ENCODE results near the gene PRKAA1. TPM values are rescaled to one million over a fixed set of nuclear protein-coding genes. Genes with fewer than 3 reads are reported as not detected.

PRKAA1 gene
- total and polyA plus RNA-seq, 2 of the 4 experiments (the other 2 are of a cell fraction), result 47.7 to 94.1 TPM

DNA sequence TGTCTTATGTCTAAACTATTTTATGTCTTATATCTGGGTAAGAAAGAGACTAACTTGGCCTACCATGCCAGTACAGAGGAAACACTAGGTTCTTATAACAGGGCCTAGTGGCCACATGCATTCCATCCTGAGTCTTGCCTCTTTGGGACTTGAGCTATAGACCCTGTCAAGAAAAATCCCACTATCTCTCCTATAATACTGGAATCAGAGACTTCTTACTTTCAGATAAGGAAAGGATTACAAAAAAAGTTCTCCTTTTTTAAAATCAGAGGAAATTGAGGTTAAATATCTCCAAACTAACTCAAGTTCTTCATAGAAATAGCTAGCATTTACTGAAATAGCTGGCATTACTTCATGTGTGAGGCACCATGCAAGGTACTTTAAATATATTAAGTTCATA, 84.2 kb downstream of the PRKAA1 start:
- in situ Hi-C loops (cut with MboI; ENCODE audit: low sequenced_read_pairs), result no loop called here
- Histone ChIP-seq H4K8ac (ENCODE audit: low read depth in 2 of 2, low read length in 2 of 2) (no peak overlapping the region), H2BK120ac (ENCODE audit: low read depth, low read length) (no peak overlapping the region; the same call in 1 of the 2 replicates), H3K9ac (ENCODE audit: low read depth, low read length) (no peak overlapping the region), H3K27ac (ENCODE audit: insufficient read depth, low read length) (no peak overlapping the region), H4K91ac (ENCODE audit: insufficient read depth, low read depth, low read length) (no peak overlapping the region), H2AK5ac (ENCODE audit: low read depth, low read length) (no peak overlapping the region), H2AFZ (replicated peaks; ENCODE audit: low read length, poor library complexity) (no peak overlapping the region), H3K56ac (ENCODE audit: extremely low read depth, insufficient read depth, low read length) (no peak overlapping the region), H3K4ac (ENCODE audit: low read depth, low read length) (no peak overlapping the region), H3K4me1 (ENCODE audit: control insufficient read depth, insufficient read depth, low read length) (0 out of 2 replicates have a peak, but pooled peaks cover 2% of the 10 kb centered on the region), H3K36me3 (ENCODE audit: control insufficient read depth, insufficient read depth, low read length) (0 out of 2 replicates have a peak, but pooled peaks cover 1% of the 10 kb centered on the region), H2AK9ac (replicated peaks; ENCODE audit: low read depth, low read length, poor library complexity) (no peak overlapping the region), H4K5ac (ENCODE audit: low read depth, low read length) (no peak overlapping the region), H2BK20ac (ENCODE audit: low read depth, low read length) (no peak overlapping the region), H3K79me1 (ENCODE audit: low read depth in 1 of 2, low read length in 2 of 2) (peaks cover 0 to 3% of the 10 kb centered on the region in 2 experiments; a peak in 1 of 4 replicates), H3K4me3 (ENCODE audit: insufficient read depth, low read depth, low read length) (no peak overlapping the region), H2BK5ac (ENCODE audit: low read depth, low read length, poor library complexity, severe bottlenecking) (no peak overlapping the region), H3K4me2 (ENCODE audit: low read depth, low read length) (no peak overlapping the region), H2BK15ac (ENCODE audit: low read depth, low read length) (no peak overlapping the region), H3K9me1 (ENCODE audit: insufficient read depth, low read length) (0 out of 2 replicates have a peak, but pooled peaks cover 3% of the 10 kb centered on the region), H4K20me1 (ENCODE audit: insufficient read depth, low read length) (no peaks in the 10 kb centered on the region), H3K9me3 (ENCODE audit: control insufficient read depth, insufficient read depth, low read length) (no peaks in the 10 kb centered on the region), H3K23ac (ENCODE audit: low read depth, low read length) (no peak overlapping the region), H3K14ac (replicated peaks; ENCODE audit: low read depth, low read length) (no peak overlapping the region), H3K27me3 (ENCODE audit: control insufficient read depth, insufficient read depth, low read length) (no peaks in the 10 kb centered on the region), H3K18ac (ENCODE audit: low read depth, low read length) (no peak overlapping the region)
- dilution Hi-C loops (cut with HindIII; ENCODE audit: low sequenced_read_pairs, unreplicated experiment), result no loop called here
- ATAC-seq (ENCODE audit: low read depth) (no peak), DNase-seq (no peak)
- intact Hi-C loops (cut with micrococcal nuclease), result no loop called here
- CTCF ChIA-PET, result no interaction called here
- no peak for TF ChIP-seq RCOR1 (IDR thresholded peaks at IDR 0.05; ENCODE audit: insufficient replicate concordance, low read length)
- TF ChIP-seq SMC3 (IDR thresholded peaks at IDR 0.05; ENCODE audit: low read depth, low read length), result no peak
- no peak for TF ChIP-seq MAFK (IDR thresholded peaks at IDR 0.05; ENCODE audit: low read depth, low read length)
- TF ChIP-seq, protein P1, sequence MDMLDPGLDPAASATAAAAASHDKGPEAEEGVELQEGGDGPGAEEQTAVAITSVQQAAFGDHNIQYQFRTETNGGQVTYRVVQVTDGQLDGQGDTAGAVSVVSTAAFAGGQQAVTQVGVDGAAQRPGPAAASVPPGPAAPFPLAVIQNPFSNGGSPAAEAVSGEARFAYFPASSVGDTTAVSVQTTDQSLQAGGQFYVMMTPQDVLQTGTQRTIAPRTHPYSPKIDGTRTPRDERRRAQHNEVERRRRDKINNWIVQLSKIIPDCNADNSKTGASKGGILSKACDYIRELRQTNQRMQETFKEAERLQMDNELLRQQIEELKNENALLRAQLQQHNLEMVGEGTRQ (IDR thresholded peaks at IDR 0.05; ENCODE audit: low read depth, low read length), result no peak
- TF ChIP-seq CEBPB (IDR thresholded peaks at IDR 0.05; ENCODE audit: low read depth, low read length), result no peak
- no peak for TF ChIP-seq FOS (IDR thresholded peaks at IDR 0.05; ENCODE audit: low read depth, low read length)
- no peak for TF ChIP-seq RAD21 (IDR thresholded peaks at IDR 0.05; ENCODE audit: low read length)
- TF ChIP-seq, protein P2, sequence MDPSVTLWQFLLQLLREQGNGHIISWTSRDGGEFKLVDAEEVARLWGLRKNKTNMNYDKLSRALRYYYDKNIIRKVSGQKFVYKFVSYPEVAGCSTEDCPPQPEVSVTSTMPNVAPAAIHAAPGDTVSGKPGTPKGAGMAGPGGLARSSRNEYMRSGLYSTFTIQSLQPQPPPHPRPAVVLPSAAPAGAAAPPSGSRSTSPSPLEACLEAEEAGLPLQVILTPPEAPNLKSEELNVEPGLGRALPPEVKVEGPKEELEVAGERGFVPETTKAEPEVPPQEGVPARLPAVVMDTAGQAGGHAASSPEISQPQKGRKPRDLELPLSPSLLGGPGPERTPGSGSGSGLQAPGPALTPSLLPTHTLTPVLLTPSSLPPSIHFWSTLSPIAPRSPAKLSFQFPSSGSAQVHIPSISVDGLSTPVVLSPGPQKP (IDR thresholded peaks at IDR 0.05; ENCODE audit: borderline replicate concordance, low read depth, low read length), result no peak
- TF ChIP-seq NFE2L2 (IDR thresholded peaks at IDR 0.05; ENCODE audit: low read depth, low read length), result no peak
- TF ChIP-seq RFX5 (IDR thresholded peaks at IDR 0.05; ENCODE audit: low read depth, low read length), result no peak
- TF ChIP-seq POLR2A (IDR thresholded peaks at IDR 0.05; ENCODE audit: low read depth, low read length), result no peak
- no peak for TF ChIP-seq CHD1 (IDR thresholded peaks at IDR 0.05; ENCODE audit: low read depth, low read length)
- no peak for TF ChIP-seq MXI1 (IDR thresholded peaks at IDR 0.05; ENCODE audit: borderline replicate concordance, low read depth, low read length)
- TF ChIP-seq BHLHE40 (IDR thresholded peaks at IDR 0.05; ENCODE audit: low read depth, low read length), result no peak
- TF ChIP-seq, protein P3, sequence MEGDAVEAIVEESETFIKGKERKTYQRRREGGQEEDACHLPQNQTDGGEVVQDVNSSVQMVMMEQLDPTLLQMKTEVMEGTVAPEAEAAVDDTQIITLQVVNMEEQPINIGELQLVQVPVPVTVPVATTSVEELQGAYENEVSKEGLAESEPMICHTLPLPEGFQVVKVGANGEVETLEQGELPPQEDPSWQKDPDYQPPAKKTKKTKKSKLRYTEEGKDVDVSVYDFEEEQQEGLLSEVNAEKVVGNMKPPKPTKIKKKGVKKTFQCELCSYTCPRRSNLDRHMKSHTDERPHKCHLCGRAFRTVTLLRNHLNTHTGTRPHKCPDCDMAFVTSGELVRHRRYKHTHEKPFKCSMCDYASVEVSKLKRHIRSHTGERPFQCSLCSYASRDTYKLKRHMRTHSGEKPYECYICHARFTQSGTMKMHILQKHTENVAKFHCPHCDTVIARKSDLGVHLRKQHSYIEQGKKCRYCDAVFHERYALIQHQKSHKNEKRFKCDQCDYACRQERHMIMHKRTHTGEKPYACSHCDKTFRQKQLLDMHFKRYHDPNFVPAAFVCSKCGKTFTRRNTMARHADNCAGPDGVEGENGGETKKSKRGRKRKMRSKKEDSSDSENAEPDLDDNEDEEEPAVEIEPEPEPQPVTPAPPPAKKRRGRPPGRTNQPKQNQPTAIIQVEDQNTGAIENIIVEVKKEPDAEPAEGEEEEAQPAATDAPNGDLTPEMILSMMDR (conservative IDR thresholded peaks at IDR 0.05; ENCODE audit: low read depth, low read length), result no peak
- TF ChIP-seq MAZ (IDR thresholded peaks at IDR 0.05; ENCODE audit: borderline replicate concordance, low read depth, low read length), result no peak
- no TSS peak for BruUV-seq (replicated peaks)
- POLR2A ChIA-PET (ENCODE audit: unreplicated experiment), result no interaction called here
